ENCODE data around the gene STAU1. TPM values are rescaled to one million over a fixed set of nuclear protein-coding genes. Genes with fewer than 3 reads are reported as not detected.

STAU1 gene
- 10 to 100 TPM; 66.4 to 79.0 (median 74.2) TPM for total RNA-seq

GRCh38 chr20:49187851-49188641, at the start of gene STAU1:
Gene STAU1, minus strand, starts transcription at chr20:49188334. Its CDS starts 22,133 bp downstream, at chr20:49166201.
- Mint-ChIP-seq H3K4me1 (ENCODE audit: low read depth) (peaks cover 38% of the 10 kb centered on the region), H3K4me3 (peak within 1 kb of the TSS; percentile 96), H3K36me3 (ENCODE audit: insufficient read depth) (peaks cover 8% of the 10 kb centered on the region), H3K9me3 (no peaks in the 10 kb centered on the region), H3K27me3 (ENCODE audit: low read depth) (no peaks in the 10 kb centered on the region)
- ATAC-seq (peak; percentile 93 to 95), DNase-seq (peak; percentile 90)

GRCh38 chr20:49237531-49237930, 49.4 kb upstream of the STAU1 start:
- H3K4me3 Mint-ChIP-seq, result no peak overlapping the region
- no peak for DNase-seq
- H3K36me3 Mint-ChIP-seq (ENCODE audit: insufficient read depth), result peaks cover 39% of the 10 kb centered on the region
- no peaks in the 10 kb centered on the region for H3K9me3 Mint-ChIP-seq
- H3K27me3 Mint-ChIP-seq (ENCODE audit: low read depth), result no peaks in the 10 kb centered on the region
- ATAC-seq, result no peak
- H3K4me1 Mint-ChIP-seq (ENCODE audit: low read depth), result no peaks in the 10 kb centered on the region

- DNase-seq (no peak), ATAC-seq (no peak)
- Mint-ChIP-seq H3K27me3 (ENCODE audit: low read depth) (no peaks in the 10 kb centered on the region), H3K4me1 (ENCODE audit: low read depth) (no peaks in the 10 kb centered on the region), H3K4me3 (no peak overlapping the region), H3K9me3 (no peaks in the 10 kb centered on the region), H3K36me3 (ENCODE audit: insufficient read depth) (peaks cover 43% of the 10 kb centered on the region)
These were observed 48.2 kb upstream of the STAU1 start for GRCh38 chr20:49236301-49236700.

- DNase-seq, result no peak
- peaks cover 46% of the 10 kb centered on the region for H3K36me3 Mint-ChIP-seq (ENCODE audit: insufficient read depth)
- no peak overlapping the region for H3K4me3 Mint-ChIP-seq
- ATAC-seq, result no peak
- H3K27me3 Mint-ChIP-seq (ENCODE audit: low read depth), result no peaks in the 10 kb centered on the region
- H3K9me3 Mint-ChIP-seq, result no peaks in the 10 kb centered on the region
- peaks cover 4% of the 10 kb centered on the region for H3K4me1 Mint-ChIP-seq (ENCODE audit: low read depth)
These were observed 46.7 kb upstream of the STAU1 start for GRCh38 chr20:49234831-49235230.

- Mint-ChIP-seq H3K9me3 (no peaks in the 10 kb centered on the region), H3K27me3 (ENCODE audit: low read depth) (no peaks in the 10 kb centered on the region), H3K4me3 (no peak overlapping the region), H3K36me3 (ENCODE audit: insufficient read depth) (peaks cover 45% of the 10 kb centered on the region), H3K4me1 (ENCODE audit: low read depth) (peaks cover 6% of the 10 kb centered on the region)
- DNase-seq, result no peak
- no peak for ATAC-seq
These were observed 45.1 kb upstream of the STAU1 start for GRCh38 chr20:49233226-49233625.

GRCh38 chr20:49231471-49231870, 43.3 kb upstream of the STAU1 start:
- ATAC-seq, result no peak
- H3K36me3 Mint-ChIP-seq (ENCODE audit: insufficient read depth), result peaks cover 41% of the 10 kb centered on the region
- no peak overlapping the region for H3K4me3 Mint-ChIP-seq

GRCh38 chr20:49230561-49231133, 42.5 kb upstream of the STAU1 start:
- Mint-ChIP-seq H3K36me3 (ENCODE audit: insufficient read depth) (peaks cover 49% of the 10 kb centered on the region), H3K4me1 (ENCODE audit: low read depth) (peaks cover 9% of the 10 kb centered on the region), H3K4me3 (no peak overlapping the region), H3K27me3 (ENCODE audit: low read depth) (no peaks in the 10 kb centered on the region), H3K9me3 (no peaks in the 10 kb centered on the region)
- no peak for ATAC-seq
- no peak for DNase-seq

More at GRCh38 chr20:49231471-49231870, 43.3 kb upstream of the STAU1 start:
- H3K27me3 Mint-ChIP-seq (ENCODE audit: low read depth), result no peaks in the 10 kb centered on the region
- no peaks in the 10 kb centered on the region for H3K9me3 Mint-ChIP-seq
- no peak for DNase-seq
- H3K4me1 Mint-ChIP-seq (ENCODE audit: low read depth), result peaks cover 6% of the 10 kb centered on the region

- no peaks in the 10 kb centered on the region for H3K27me3 Mint-ChIP-seq (ENCODE audit: low read depth)
- peaks cover 50% of the 10 kb centered on the region for H3K36me3 Mint-ChIP-seq (ENCODE audit: insufficient read depth)
- DNase-seq (no peak), ATAC-seq (no peak)
- no peak overlapping the region for H3K4me3 Mint-ChIP-seq
- peaks cover 9% of the 10 kb centered on the region for H3K4me1 Mint-ChIP-seq (ENCODE audit: low read depth)
- H3K9me3 Mint-ChIP-seq, result no peaks in the 10 kb centered on the region
These were observed 41.9 kb upstream of the STAU1 start for GRCh38 chr20:49230021-49230420.

- Mint-ChIP-seq H3K4me1 (ENCODE audit: low read depth) (peaks cover 9% of the 10 kb centered on the region), H3K36me3 (ENCODE audit: insufficient read depth) (peaks cover 49% of the 10 kb centered on the region), H3K9me3 (no peaks in the 10 kb centered on the region), H3K27me3 (ENCODE audit: low read depth) (no peaks in the 10 kb centered on the region), H3K4me3 (no peak overlapping the region)
- no peak for DNase-seq
- no peak for ATAC-seq
These were observed 41.2 kb upstream of the STAU1 start for GRCh38 chr20:49229381-49229780.

- Mint-ChIP-seq H3K9me3 (no peaks in the 10 kb centered on the region), H3K4me3 (no peak overlapping the region), H3K27me3 (ENCODE audit: low read depth) (no peaks in the 10 kb centered on the region), H3K36me3 (ENCODE audit: insufficient read depth) (peaks cover 48% of the 10 kb centered on the region), H3K4me1 (ENCODE audit: low read depth) (peaks cover 9% of the 10 kb centered on the region)
- no peak for ATAC-seq
- DNase-seq, result no peak
These were observed 40.5 kb upstream of the STAU1 start for GRCh38 chr20:49228676-49229075.

GRCh38 chr20:49225896-49226295, 37.8 kb upstream of the STAU1 start:
- ATAC-seq, result no peak

GRCh38 chr20:49219924-49220831, 32.0 kb upstream of the STAU1 start:
- peak overlapping the region; percentile 95 for H3K4me3 Mint-ChIP-seq
- no peaks in the 10 kb centered on the region for H3K9me3 Mint-ChIP-seq
- H3K27me3 Mint-ChIP-seq (ENCODE audit: low read depth), result no peaks in the 10 kb centered on the region
- DNase-seq, result no peak
- H3K36me3 Mint-ChIP-seq (ENCODE audit: insufficient read depth), result peaks cover 25% of the 10 kb centered on the region
- peaks cover 24% of the 10 kb centered on the region for H3K4me1 Mint-ChIP-seq (ENCODE audit: low read depth)
- ATAC-seq, result no peak

More at GRCh38 chr20:49225896-49226295, 37.8 kb upstream of the STAU1 start:
- H3K27me3 Mint-ChIP-seq (ENCODE audit: low read depth), result no peaks in the 10 kb centered on the region
- DNase-seq, result no peak
- H3K4me3 Mint-ChIP-seq, result no peak overlapping the region
- H3K36me3 Mint-ChIP-seq (ENCODE audit: insufficient read depth), result peaks cover 42% of the 10 kb centered on the region
- H3K4me1 Mint-ChIP-seq (ENCODE audit: low read depth), result peaks cover 12% of the 10 kb centered on the region
- no peaks in the 10 kb centered on the region for H3K9me3 Mint-ChIP-seq

- DNase-seq (peak; percentile 95), ATAC-seq (peak; percentile 92)
- peak within 1 kb of the TSS; percentile 95 for H3K4me3 Mint-ChIP-seq
- H3K4me1 Mint-ChIP-seq (ENCODE audit: low read depth), result peaks cover 24% of the 10 kb centered on the region
- no peaks in the 10 kb centered on the region for H3K9me3 Mint-ChIP-seq
- no peaks in the 10 kb centered on the region for H3K27me3 Mint-ChIP-seq (ENCODE audit: low read depth)
- H3K36me3 Mint-ChIP-seq (ENCODE audit: insufficient read depth), result peaks cover 17% of the 10 kb centered on the region
These were observed 31.2 kb upstream of the STAU1 start, which contains the start of gene DDX27 for GRCh38 chr20:49219091-49219923. Gene DDX27, plus strand, starts transcription at chr20:49219416. Its CDS starts 33 bp downstream, at chr20:49219449.
